NT2/D1 (cell line): Measurements from ENCODE around the gene GSTO2.

Experiments used
- YY1 ChIP-seq: IDR thresholded peaks from 2 replicates; pipeline ENCODE4 v1.6.1; 2011; ENCODE audit not compliant: insufficient read length, insufficient read depth
- ZNF274 ChIP-seq: IDR thresholded peaks from 2 replicates; pipeline ENCODE4 v1.6.1; 2011; ENCODE audit warnings: mild to moderate bottlenecking, low read depth, low read length

GRCh38 chr10:104321725-104322415 is 52.9 kb downstream of the GSTO2 start:
- TF ChIP-seq YY1 (no peak), ZNF274 (no peak)
